ENCODE results near the gene FLT1.
A peak's percentile ranks its signal among the peaks of the same experiment; 100 is the strongest.

FLT1 gene, protein sequence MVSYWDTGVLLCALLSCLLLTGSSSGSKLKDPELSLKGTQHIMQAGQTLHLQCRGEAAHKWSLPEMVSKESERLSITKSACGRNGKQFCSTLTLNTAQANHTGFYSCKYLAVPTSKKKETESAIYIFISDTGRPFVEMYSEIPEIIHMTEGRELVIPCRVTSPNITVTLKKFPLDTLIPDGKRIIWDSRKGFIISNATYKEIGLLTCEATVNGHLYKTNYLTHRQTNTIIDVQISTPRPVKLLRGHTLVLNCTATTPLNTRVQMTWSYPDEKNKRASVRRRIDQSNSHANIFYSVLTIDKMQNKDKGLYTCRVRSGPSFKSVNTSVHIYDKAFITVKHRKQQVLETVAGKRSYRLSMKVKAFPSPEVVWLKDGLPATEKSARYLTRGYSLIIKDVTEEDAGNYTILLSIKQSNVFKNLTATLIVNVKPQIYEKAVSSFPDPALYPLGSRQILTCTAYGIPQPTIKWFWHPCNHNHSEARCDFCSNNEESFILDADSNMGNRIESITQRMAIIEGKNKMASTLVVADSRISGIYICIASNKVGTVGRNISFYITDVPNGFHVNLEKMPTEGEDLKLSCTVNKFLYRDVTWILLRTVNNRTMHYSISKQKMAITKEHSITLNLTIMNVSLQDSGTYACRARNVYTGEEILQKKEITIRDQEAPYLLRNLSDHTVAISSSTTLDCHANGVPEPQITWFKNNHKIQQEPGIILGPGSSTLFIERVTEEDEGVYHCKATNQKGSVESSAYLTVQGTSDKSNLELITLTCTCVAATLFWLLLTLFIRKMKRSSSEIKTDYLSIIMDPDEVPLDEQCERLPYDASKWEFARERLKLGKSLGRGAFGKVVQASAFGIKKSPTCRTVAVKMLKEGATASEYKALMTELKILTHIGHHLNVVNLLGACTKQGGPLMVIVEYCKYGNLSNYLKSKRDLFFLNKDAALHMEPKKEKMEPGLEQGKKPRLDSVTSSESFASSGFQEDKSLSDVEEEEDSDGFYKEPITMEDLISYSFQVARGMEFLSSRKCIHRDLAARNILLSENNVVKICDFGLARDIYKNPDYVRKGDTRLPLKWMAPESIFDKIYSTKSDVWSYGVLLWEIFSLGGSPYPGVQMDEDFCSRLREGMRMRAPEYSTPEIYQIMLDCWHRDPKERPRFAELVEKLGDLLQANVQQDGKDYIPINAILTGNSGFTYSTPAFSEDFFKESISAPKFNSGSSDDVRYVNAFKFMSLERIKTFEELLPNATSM (N-terminal part only)

GRCh38 chr13:28494778-28495537 lies at the start of gene FLT1:
Gene FLT1, minus strand, starts transcription at chr13:28495128. Its CDS starts 285 bp downstream, at chr13:28494843.
- Histone ChIP-seq H3K27ac (peak within 1 kb of the TSS; percentile 86), H3K36me3 (no peaks in the 10 kb centered on the region), H3K4me1 (peaks cover 74% of the 10 kb centered on the region), H3K4me2 (peak within 1 kb of the TSS; percentile 93), H3K27me3 (peaks cover 48% of the 10 kb centered on the region), H4K20me1 (peaks cover 49% of the 10 kb centered on the region), H3K9ac (peak within 1 kb of the TSS; percentile 90), H3K4me3 (peak within 1 kb of the TSS; percentile 92), H3K9me3 (no peaks in the 10 kb centered on the region)
- TF ChIP-seq Cebpa-rat (IDR thresholded peaks at IDR 0.05) = no peak

GRCh38 chr13:28544026-28544425 lies 49.1 kb upstream of the FLT1 start:
- Histone ChIP-seq H4K20me1 (no peaks in the 10 kb centered on the region), H3K27me3 (no peaks in the 10 kb centered on the region), H3K9me3 (peaks cover 23% of the 10 kb centered on the region), H3K4me1 (no peaks in the 10 kb centered on the region), H3K4me3 (no peak overlapping the region), H3K36me3 (no peaks in the 10 kb centered on the region), H3K27ac (no peak overlapping the region), H3K9ac (no peak overlapping the region), H3K4me2 (no peak overlapping the region)
- no peak for TF ChIP-seq Cebpa-rat (IDR thresholded peaks at IDR 0.05)

DNA sequence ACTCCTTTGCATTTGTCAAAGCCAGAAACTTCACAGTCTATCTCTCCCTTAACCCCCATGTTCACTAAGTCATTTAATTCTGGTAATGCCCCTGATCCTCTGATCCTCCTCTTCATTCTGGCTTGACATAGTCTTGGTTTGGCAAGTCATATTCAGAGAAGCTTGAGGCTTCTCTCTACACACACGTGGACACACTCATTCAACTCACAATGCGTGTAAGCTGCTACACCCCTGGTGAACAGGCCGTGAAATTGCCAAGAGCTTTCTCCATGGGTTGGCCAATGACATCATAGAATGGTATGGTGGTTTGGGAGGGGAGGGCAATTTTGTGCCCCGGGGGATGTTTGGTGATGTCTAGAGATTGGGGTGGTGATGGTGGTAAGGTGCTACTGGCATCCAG lies 47.9 kb upstream of the FLT1 start:
- no peak for TF ChIP-seq Cebpa-rat (IDR thresholded peaks at IDR 0.05)
- Histone ChIP-seq H3K9ac (no peak overlapping the region), H3K36me3 (no peaks in the 10 kb centered on the region), H3K4me3 (no peak overlapping the region), H4K20me1 (no peaks in the 10 kb centered on the region), H3K4me1 (no peaks in the 10 kb centered on the region), H3K9me3 (peaks cover 23% of the 10 kb centered on the region), H3K4me2 (no peak overlapping the region), H3K27ac (no peak overlapping the region), H3K27me3 (no peaks in the 10 kb centered on the region)

DNA sequence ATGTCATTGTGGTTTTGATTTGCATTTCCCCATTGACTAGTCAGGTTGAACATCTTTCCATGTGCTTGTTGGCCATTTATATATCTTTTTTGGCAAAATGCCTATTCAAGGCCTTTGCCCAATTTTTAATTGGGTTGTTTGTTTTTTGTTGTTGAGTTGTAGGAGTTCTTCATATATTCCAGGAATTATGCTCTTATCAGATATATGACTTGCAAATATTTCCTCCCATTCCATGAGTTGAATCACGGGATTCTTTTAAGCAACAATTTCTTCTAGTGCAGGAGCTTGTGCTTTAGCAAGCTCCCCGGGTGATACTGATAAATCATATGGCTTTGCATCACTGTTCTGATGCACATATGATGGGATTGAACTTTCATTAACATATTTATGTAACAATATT lies 47.0 kb upstream of the FLT1 start:
- Histone ChIP-seq H3K4me1 (no peaks in the 10 kb centered on the region), H4K20me1 (no peaks in the 10 kb centered on the region), H3K36me3 (no peaks in the 10 kb centered on the region), H3K4me2 (no peak overlapping the region), H3K27me3 (no peaks in the 10 kb centered on the region), H3K27ac (no peak overlapping the region), H3K4me3 (no peak overlapping the region), H3K9ac (no peak overlapping the region), H3K9me3 (peaks cover 24% of the 10 kb centered on the region)
- no peak for TF ChIP-seq Cebpa-rat (IDR thresholded peaks at IDR 0.05)

- peaks cover 2% of the 10 kb centered on the region; the same call in 1 of the 2 replicates for H3K36me3 ChIP-seq
- no peak overlapping the region for H3K9ac ChIP-seq
- H3K9me3 ChIP-seq = peaks cover 37% of the 10 kb centered on the region
- no peak overlapping the region for H3K4me2 ChIP-seq
- no peak overlapping the region for H3K27ac ChIP-seq
- no peak for TF ChIP-seq Cebpa-rat (IDR thresholded peaks at IDR 0.05)
- H3K4me1 ChIP-seq = no peaks in the 10 kb centered on the region
- H4K20me1 ChIP-seq = no peaks in the 10 kb centered on the region
- H3K27me3 ChIP-seq = no peaks in the 10 kb centered on the region
- no peak overlapping the region for H3K4me3 ChIP-seq
Observed at GRCh38 chr13:28540612-28541011, 45.7 kb upstream of the FLT1 start.

DNA sequence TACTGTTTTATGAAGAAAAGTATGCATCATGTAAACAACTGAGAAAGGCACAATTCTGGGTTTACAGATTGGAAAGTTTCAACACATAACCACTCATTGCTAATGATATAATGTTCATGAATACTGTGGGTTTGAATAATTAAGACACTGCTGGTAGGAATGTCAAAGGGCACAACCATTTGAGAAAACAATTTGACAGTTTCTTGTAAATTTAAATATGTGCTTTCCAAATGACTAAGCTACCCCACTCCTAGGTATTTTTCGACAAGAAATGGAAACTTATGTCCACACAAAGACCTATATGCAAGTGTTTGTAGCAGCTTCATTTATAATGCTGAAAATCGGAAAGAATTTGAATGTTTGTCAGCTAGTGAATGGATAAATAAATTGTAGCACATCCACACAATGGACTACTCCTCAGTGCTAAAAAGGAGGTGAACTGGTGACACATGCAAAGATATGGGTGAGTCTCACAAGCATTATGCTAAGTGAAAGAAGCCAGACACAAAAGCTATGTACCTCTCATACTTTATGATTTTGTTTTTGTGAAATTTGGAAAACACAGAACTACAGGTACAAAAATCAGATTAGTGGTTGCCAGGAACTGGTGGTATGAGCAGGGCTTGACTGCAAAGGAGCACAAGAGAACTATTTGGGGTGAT lies 44.8 kb upstream of the FLT1 start:
- peaks cover 1% of the 10 kb centered on the region for H3K27me3 ChIP-seq
- H3K9me3 ChIP-seq = peaks cover 46% of the 10 kb centered on the region
- no peak for TF ChIP-seq Cebpa-rat (IDR thresholded peaks at IDR 0.05)

DNA sequence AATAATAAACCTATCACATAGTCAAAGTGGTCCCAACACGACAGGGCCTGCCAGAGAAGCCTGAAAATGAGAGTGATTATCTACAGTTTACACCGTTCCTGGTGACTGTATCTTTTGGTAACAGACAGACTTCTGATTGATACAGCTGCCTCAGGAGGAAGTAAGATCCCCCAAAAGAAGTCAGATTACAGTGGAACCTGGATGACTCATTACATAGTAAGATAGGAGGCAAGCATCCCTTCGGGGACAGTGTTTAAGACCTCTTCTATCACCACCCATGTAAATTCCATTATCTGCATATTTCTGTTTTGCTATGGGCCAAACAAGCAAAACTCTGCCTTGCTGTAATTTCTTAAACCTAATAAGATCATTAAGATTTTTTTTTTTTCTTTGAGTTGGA lies 44.0 kb upstream of the FLT1 start:
- H4K20me1 ChIP-seq = no peaks in the 10 kb centered on the region
- H3K27me3 ChIP-seq = peaks cover 9% of the 10 kb centered on the region
- no peak overlapping the region for H3K4me2 ChIP-seq
- TF ChIP-seq Cebpa-rat (IDR thresholded peaks at IDR 0.05) = no peak
- no peak overlapping the region for H3K27ac ChIP-seq
- peaks cover 7% of the 10 kb centered on the region; the same call in 1 of the 2 replicates for H3K36me3 ChIP-seq
- H3K9ac ChIP-seq = no peak overlapping the region
- H3K4me3 ChIP-seq = no peak overlapping the region
- H3K9me3 ChIP-seq = peaks cover 49% of the 10 kb centered on the region
- no peaks in the 10 kb centered on the region for H3K4me1 ChIP-seq

More for the DNA sequence above, 44.8 kb upstream of the FLT1 start:
- H3K4me2 ChIP-seq = no peak overlapping the region
- H3K4me3 ChIP-seq = no peak overlapping the region
- no peak overlapping the region for H3K9ac ChIP-seq
- H4K20me1 ChIP-seq = no peaks in the 10 kb centered on the region
- no peaks in the 10 kb centered on the region for H3K4me1 ChIP-seq
- peaks cover 7% of the 10 kb centered on the region; the same call in 1 of the 2 replicates for H3K36me3 ChIP-seq
- H3K27ac ChIP-seq = no peak overlapping the region

- TF ChIP-seq Cebpa-rat (IDR thresholded peaks at IDR 0.05) = no peak
- Histone ChIP-seq H4K20me1 (no peaks in the 10 kb centered on the region), H3K27me3 (peaks cover 27% of the 10 kb centered on the region), H3K4me2 (no peak overlapping the region), H3K27ac (no peak overlapping the region), H3K4me1 (peaks cover under 1% of the 10 kb centered on the region; the same call in 1 of the 2 replicates), H3K36me3 (peaks cover 7% of the 10 kb centered on the region; the same call in 1 of the 2 replicates), H3K4me3 (no peak overlapping the region), H3K9me3 (peaks cover 44% of the 10 kb centered on the region), H3K9ac (no peak overlapping the region)
Observed at GRCh38 chr13:28537171-28537570, 42.2 kb upstream of the FLT1 start.

Measured in BLaER1 (cell line).